Adipocyte (in vitro differentiated cells): Measurements from ENCODE around the gene AHNAK.
A peak's percentile ranks its signal among the peaks of the same experiment; 100 is the strongest.

Experiments
- DNase-seq: peaks from one replicate; pipeline ENCODE4 v3.0.0-alpha.2; 2015; ENCODE audit warnings: low read depth
- H3K27me3 ChIP-seq: replicated peaks from 2 replicates; pipeline ENCODE4 v1.7.0; 2013; ENCODE audit warnings: mild to moderate bottlenecking, low read length, moderate library complexity; ENCODE audit not compliant: control insufficient read depth, insufficient read depth
- H3K36me3 ChIP-seq: 2 replicates; pipeline ENCODE4 v1.7.0; 2013; ENCODE audit warnings: low read length, mild to moderate bottlenecking, moderate library complexity; ENCODE audit not compliant: control insufficient read depth, insufficient read depth, severe bottlenecking
- H3K4me1 ChIP-seq: 2 replicates; pipeline ENCODE4 v1.7.0; 2013; ENCODE audit warnings: mild to moderate bottlenecking, low read length, moderate library complexity; ENCODE audit not compliant: control insufficient read depth, insufficient read depth
- H3K4me3 ChIP-seq: 2 replicates; pipeline ENCODE4 v1.7.0; 2013; ENCODE audit warnings: mild to moderate bottlenecking, low read length, moderate library complexity
- H3K9ac ChIP-seq: 2 replicates; pipeline ENCODE4 v1.7.0; 2013; ENCODE audit warnings: mild to moderate bottlenecking, low read length, moderate library complexity
- H3K9me3 ChIP-seq: 2 replicates; pipeline ENCODE4 v1.7.0; 2013; ENCODE audit warnings: mild to moderate bottlenecking, low read length, moderate library complexity; ENCODE audit not compliant: control insufficient read depth

Gene AHNAK

DNA sequence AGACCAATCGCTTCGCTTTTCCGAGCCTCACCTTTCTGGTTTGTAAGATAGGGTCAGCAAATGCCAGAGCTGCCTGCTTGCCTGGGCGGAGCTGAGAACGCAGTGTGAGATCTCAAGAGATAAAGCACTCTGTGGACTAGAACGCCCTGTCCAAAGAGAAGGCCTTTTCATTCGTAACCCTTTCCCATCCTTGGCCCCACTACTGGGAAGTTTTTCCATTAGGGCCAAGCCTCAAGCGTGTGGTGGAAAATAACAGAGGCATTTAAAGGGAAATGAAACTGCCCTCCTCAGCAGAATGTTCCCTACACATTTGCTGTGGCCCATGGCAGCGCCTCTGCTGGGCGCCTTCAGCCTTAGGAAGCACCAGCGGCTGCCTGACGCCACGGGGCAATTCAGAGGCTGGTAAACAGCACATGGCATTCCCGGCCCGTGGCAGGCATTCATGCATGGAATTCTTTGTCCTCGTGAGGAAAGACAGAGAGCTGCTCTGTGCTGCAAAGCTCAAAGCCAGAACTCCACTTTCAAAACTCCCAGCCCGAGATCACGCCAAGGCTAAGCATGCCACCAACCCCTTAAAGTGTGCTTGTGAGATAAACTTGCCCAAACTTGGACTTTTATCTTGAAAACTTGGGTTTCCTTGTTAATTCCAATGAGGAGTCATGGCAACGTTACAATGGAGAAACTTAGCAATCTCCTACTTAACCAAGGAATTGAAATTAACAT is 38.1 kb downstream of the AHNAK start:
- Histone ChIP-seq H3K27me3 (no peaks in the 10 kb centered on the region), H3K4me1 (peaks cover 36% of the 10 kb centered on the region), H3K36me3 (no peaks in the 10 kb centered on the region), H3K9ac (peak overlapping the region; percentile 73), H3K4me3 (peak overlapping the region; percentile 56), H3K9me3 (no peaks in the 10 kb centered on the region)
- DNase-seq: peak; percentile 89

DNA sequence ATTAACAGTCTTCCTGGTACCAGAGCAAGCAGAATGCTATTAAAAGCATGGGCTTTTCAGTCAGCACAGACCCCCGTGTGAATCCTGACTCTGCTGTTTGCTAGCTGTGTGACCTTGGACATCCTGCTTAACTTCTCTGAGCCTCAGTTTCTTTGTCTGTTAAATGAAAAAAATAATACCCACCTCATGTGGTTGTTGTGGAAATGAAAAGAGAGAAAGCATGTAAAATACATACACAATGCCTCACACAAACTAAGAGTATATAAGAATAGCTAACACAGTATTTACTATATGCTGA is 39.5 kb downstream of the AHNAK start:
- DNase-seq: no peak
- Histone ChIP-seq H3K4me3 (no peak overlapping the region), H3K9ac (peak overlapping the region; percentile 39), H3K27me3 (no peaks in the 10 kb centered on the region), H3K9me3 (no peaks in the 10 kb centered on the region), H3K36me3 (no peaks in the 10 kb centered on the region), H3K4me1 (peaks cover 36% of the 10 kb centered on the region)

DNA sequence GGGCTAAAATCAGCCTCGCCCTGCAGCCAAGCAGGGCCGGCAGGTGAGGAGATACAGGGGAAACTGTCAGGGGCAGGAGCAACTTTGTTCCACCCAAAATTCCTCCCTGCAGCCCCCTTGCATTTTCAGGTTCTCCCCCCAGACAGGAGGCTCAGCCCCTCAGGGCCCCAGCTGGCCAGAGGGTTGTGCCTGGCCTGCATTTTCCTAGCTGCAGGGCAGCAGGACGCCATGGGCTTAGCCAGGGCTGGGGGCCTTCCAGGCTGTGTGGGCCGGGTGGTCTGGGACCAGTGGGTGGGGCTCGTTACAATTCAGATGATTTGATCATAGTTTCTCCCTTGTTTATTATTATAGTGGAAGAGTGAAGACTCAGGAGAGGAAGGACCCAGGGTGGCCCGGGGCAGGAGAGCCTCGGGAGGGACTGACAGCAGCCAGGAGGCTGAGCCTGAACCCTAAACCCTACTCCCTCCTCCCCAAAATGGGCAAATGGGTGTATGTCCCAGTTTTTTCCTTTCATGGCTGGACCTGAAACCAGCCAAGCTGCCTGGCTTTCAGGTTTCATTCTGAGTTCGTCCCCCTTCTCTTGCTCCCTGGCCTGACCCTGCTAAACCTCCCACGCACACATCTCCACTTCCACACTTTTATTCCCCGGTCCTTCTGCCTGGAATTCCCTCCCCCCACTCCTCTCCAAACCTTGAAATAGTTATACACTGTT is 40.0 kb downstream of the AHNAK start:
- Histone ChIP-seq H3K36me3 (no peaks in the 10 kb centered on the region), H3K9me3 (no peaks in the 10 kb centered on the region), H3K9ac (peak overlapping the region; percentile 39), H3K4me3 (no peak overlapping the region), H3K4me1 (peaks cover 36% of the 10 kb centered on the region), H3K27me3 (no peaks in the 10 kb centered on the region)
- DNase-seq: no peak

DNA sequence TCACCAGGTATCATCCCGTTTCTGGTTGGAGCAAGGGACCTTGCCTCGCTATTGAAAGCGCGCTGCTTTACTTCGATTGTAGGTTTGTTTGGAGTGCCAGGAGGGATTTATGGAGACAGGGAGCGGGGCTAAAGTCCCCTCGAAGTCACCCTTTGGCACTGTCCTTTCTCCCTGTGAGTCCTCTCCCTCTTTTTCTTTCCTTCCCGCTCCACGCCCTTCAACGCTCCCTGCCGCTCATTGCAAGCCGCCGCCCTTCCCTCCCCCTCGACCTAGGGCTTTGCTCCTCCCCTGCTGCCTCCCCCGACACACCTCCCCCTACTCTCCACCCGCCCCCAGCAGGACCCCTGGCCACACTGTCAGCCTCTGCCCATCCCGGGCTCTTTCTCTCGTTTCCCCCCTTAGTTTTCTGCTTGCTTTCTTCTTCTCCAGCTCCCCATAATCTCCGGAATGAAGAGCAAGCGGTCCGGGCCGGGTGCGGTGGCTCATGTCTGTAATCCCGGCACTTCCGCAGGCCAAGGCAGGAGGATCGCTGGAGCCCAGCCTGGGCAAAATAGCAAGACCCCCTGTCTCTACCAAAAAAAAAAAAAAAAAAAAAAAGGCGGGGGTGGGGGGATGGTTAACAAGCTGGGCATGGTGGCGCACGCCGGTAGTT is 41.0 kb downstream of the AHNAK start:
- no peak for DNase-seq

DNA sequence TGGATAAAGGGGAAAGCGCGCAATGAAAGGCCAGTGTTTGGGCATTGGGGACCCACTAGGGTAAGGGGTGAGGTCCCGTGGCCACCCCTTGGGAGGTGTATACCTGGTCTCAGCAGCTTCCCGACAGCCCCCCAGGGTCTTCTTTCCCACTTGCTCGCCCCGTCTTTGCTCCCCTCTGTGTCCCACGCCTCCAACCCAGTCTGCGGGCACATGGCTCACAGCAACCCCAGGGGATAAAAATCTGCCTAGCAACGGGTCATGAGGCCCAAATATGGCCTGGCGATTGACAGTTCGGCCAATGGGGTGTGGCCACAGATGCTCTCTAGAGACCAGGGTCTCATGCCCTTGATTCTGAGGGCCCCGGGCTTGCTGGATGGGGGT is 41.6 kb downstream of the AHNAK start:
- H3K9ac ChIP-seq: peak overlapping the region; percentile 55
- no peaks in the 10 kb centered on the region for H3K36me3 ChIP-seq
- peaks cover 38% of the 10 kb centered on the region for H3K4me1 ChIP-seq
- H3K4me3 ChIP-seq: peak overlapping the region; percentile 67
- no peak for DNase-seq
- no peaks in the 10 kb centered on the region for H3K9me3 ChIP-seq
- no peaks in the 10 kb centered on the region for H3K27me3 ChIP-seq

More for the DNA sequence above, 41.0 kb downstream of the AHNAK start:
- H3K9me3 ChIP-seq: no peaks in the 10 kb centered on the region
- peaks cover 36% of the 10 kb centered on the region for H3K4me1 ChIP-seq
- peak overlapping the region; percentile 55 for H3K9ac ChIP-seq
- peak overlapping the region; percentile 67 for H3K4me3 ChIP-seq
- no peaks in the 10 kb centered on the region for H3K27me3 ChIP-seq
- H3K36me3 ChIP-seq: no peaks in the 10 kb centered on the region

DNA sequence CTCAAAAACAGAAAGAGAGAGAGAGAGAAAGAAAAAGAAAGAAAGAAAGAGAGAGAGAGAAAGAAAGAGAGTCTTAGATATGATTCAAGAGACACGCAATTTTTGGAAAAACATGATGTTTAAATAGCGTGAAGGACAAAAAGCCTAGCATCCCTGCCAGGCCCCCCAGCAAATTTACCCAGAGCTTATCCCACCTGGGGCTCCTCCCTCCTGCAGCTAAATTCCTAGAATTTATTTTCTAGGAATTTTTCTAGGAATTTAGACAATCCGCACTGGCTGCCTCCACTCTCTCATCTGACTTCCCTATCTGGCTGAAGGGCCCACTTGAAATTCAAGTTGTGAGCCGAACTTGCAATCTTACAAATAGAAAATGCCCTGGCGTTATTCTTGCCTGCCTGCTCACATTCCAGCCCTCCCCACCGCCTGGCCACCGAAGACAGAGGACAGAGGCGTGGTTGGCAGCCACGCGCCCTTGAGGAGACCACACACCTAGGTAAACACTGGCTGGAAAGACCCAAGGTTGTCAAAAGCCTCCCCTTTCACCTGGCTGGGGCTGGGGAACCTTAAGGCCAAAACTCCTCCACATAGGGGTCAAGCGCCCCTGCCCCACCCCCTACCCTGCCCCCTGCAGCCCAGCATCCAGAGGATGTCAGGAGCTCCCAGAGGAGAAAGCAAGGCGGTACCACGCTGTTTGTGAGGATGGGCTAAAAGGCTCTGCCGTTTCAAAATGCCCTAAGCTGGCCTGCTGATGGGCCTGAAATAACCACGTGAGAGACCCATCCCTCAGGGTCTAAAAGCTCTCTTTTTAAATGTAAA is 42.2 kb downstream of the AHNAK start:
- Histone ChIP-seq H3K36me3 (no peaks in the 10 kb centered on the region), H3K9me3 (no peaks in the 10 kb centered on the region), H3K4me1 (peaks cover 45% of the 10 kb centered on the region), H3K9ac (no peak overlapping the region), H3K27me3 (no peaks in the 10 kb centered on the region), H3K4me3 (no peak overlapping the region)
- no peak for DNase-seq

DNA sequence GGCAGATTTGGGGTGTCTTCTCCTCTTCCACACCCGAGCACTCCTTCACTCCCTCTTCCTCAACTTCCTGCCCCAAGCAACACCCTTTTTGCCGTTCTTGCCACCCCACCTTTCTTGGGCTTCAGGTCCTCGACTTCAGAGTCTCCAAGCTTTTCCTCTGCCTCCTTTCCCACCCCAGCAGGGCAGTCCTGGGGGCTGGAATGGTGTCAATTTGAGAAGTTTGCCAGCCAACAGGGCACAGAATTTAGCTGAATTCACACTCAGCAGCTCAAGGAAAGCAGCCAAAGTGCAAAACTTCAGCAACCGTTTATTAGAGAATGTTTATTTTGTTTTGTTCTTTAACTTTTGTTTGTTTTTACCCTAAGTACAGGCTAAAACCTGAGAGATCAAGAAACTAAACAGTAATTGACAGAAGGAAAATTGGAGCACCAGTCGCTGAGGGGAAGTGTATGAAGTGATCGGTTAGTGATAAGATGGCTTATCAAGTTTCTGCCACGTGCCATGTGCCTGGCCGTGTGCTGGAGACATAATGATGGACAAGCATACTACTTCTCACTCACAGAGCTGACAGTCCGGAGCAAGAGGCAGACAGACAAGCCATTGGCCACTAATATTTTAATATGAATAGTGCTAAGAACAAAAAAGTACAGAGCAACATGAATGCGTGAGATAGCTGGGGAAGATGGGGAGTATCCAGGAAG is 44.4 kb downstream of the AHNAK start:
- H3K4me1 ChIP-seq: peaks cover 33% of the 10 kb centered on the region
- no peak for DNase-seq
- no peaks in the 10 kb centered on the region for H3K9me3 ChIP-seq
- no peaks in the 10 kb centered on the region for H3K27me3 ChIP-seq
- H3K4me3 ChIP-seq: no peak overlapping the region
- no peak overlapping the region for H3K9ac ChIP-seq
- no peaks in the 10 kb centered on the region for H3K36me3 ChIP-seq

DNA sequence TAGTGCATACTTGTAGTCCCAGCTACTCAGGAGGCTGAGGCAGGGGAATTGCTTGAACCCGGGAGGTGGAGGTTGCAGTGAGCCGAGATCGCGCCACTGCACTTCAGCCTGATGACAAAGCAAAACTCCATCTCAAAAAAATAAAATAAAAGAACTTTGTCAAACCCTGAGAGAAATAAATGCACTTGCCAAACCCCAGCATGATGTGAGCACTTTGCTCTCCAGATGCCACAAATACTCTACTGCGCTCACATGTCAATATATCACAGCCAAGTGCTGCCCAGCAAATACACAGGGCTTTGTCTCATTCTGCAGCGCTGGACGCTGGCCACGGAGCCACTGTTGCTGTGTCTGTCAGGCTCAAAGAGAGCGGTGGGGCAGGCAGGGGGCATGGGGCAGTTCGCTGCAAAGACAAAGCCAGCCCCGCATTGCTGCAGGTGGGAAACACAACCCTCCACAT is 45.1 kb downstream of the AHNAK start:
- DNase-seq: no peak
- no peaks in the 10 kb centered on the region for H3K27me3 ChIP-seq
- H3K9ac ChIP-seq: no peak overlapping the region
- H3K4me1 ChIP-seq: peaks cover 26% of the 10 kb centered on the region
- H3K4me3 ChIP-seq: no peak overlapping the region
- H3K36me3 ChIP-seq: no peaks in the 10 kb centered on the region
- no peaks in the 10 kb centered on the region for H3K9me3 ChIP-seq

DNA sequence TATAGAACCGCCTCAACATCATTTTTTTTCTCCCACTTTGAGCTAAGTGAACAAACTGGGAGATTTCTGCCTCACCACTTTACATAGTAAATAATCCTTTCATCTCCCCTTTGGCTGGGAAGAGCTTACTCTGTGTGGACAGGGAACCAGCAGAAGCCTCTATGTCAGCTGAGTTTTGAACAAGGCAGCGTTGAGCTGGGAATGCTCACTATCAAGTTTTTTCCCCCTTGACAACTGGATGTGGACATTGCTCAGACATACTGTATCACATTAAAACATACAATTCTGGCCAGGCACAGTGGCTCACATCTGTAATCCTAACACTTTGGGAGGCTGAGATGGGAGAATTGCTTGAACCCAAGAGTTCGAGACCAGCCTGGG is 46.0 kb downstream of the AHNAK start:
- Histone ChIP-seq H3K9ac (no peak overlapping the region), H3K27me3 (no peaks in the 10 kb centered on the region), H3K9me3 (no peaks in the 10 kb centered on the region), H3K36me3 (no peaks in the 10 kb centered on the region), H3K4me3 (no peak overlapping the region), H3K4me1 (peaks cover 23% of the 10 kb centered on the region)
- DNase-seq: no peak

DNA sequence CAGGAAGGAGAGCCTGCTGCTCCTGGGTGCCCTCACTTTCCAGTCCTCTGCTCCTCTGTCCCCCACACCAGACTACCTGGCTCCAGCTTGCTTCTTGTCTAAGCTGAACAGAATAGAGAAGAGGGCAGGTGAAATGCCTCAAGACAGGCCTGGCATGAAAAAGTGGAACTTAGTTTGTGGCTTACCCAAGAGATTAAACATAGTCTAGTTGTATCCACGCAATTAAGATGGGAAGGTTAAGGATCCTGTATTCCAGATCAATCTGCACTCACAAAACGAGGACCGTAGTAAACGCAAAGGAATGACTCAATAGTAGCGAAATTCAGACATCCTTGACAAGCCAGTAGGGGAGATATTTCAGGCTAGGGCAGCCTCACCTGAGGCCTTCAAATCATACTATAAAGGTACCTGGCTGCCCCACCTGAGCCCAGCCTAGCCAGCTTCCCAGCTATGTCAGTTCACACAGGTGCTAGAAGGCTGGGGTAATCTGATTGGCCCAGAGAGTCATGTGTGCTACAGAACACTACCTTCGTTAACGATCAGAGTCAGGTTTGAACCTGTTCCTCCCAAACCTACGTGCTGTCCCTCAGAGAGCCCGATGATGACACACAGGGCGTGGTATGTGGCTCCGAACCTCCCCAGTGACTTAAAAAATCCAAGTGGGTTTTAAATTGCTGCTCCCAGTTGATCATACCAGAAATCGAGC is 46.5 kb downstream of the AHNAK start:
- Histone ChIP-seq H3K36me3 (no peaks in the 10 kb centered on the region), H3K4me3 (no peak overlapping the region), H3K27me3 (no peaks in the 10 kb centered on the region), H3K9me3 (no peaks in the 10 kb centered on the region), H3K9ac (peak overlapping the region; percentile 3), H3K4me1 (peaks cover 20% of the 10 kb centered on the region)
- no peak for DNase-seq
